HG02588 (cell line): ENCODE data around the gene LRRFIP1.

ENCODE experiments used
- ATAC-seq: cut with Tn5 transposase; IDR thresholded peaks from one replicate; pipeline ENCODE4 v1.9.1; 2021; ENCODE audit warnings: mild to moderate bottlenecking, moderate library complexity; ENCODE audit not compliant: unreplicated experiment

Gene LRRFIP1

DNA sequence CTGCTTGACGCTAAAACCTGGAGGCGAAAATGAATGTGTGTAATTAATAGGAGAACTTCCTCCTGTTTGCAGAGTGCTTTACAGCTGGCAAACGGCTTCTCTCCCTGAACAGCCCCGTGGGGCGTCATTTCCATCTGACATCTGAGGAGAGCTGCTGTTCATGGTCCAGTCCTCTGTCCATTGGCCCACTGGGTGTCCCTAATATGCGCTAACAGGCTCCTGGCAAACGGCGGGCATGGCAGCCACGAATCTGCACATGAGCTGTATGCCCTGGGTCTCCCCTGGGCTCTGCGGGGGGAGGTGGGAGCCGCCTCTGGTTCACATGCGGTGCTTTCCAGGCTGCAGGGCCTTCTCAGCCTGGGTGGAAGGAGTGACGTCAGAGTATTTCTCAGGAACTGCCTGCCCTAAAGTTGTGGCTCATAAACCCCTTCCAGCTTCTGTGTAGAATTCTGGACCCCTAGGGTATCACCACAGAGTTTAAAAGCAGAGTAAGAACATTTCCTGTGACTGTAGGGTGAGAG lies 73.2 kb downstream of the LRRFIP1 start:
- ATAC-seq = peak; percentile 51

DNA sequence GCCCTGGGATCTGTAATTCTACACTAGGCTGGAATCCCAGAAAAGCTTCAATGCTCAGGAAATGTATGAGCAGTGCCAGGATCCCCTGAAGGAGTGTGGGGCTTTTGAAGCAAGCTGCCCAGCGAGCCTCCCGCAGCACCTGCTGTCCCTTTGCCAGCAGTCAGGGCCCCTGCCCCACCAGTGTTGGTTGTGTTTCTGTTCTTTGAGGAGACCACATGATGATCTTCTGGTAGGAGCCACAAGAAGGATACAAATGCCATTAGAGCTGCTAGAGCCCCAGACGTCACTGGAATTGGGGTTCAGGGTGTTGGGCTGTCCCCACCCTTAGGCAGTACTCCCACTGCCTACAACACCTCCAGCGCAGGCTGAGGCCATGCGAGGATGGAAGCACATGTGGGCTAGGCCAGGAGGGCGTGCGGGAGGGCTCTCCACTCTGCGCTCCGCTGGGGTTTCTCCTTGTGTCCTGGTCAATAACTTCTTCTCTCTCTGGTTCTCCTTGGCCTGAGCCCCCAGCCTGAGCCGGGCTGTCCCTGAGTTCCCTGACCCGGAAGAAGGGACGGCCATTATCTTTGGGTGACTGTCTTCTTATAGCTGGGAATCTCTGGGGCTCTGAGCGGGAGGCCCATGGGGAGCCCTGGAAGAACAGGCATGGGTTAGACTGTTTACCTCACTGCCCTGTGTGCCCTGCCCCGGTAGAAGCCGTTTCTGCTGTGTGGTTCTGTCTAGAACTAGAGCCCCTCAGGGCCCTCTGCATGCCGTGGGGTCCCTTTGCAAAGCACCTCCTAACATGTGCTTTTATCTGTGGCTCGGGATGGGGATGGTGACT lies 73.9 kb downstream of the LRRFIP1 start:
- ATAC-seq = no peak

DNA sequence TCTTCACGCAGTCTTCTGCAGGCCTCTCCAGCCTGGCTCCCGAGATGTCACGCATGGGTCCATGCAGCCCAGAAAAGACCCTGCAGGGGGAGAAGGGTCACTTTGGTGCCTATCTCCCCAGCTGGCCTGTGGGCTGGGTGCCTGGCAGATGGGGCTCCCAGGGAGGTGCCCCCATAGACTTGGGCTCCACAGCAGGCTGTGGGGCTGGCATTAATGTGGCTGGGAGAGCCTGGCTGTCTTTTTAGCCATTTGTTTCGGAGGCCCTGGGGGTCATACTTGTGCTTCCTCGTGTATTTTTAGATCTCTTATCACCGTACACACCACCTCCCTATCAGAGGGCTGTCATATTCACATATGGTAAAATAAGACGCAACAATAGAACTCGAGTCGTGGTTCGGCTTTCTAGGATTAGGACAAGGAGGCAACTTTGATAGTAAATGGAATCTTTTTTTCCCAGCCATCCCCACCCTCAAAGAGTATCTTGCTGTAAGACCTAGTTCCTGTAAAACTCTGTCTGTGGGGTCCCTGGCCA lies 74.5 kb downstream of the LRRFIP1 start:
- ATAC-seq = no peak

DNA sequence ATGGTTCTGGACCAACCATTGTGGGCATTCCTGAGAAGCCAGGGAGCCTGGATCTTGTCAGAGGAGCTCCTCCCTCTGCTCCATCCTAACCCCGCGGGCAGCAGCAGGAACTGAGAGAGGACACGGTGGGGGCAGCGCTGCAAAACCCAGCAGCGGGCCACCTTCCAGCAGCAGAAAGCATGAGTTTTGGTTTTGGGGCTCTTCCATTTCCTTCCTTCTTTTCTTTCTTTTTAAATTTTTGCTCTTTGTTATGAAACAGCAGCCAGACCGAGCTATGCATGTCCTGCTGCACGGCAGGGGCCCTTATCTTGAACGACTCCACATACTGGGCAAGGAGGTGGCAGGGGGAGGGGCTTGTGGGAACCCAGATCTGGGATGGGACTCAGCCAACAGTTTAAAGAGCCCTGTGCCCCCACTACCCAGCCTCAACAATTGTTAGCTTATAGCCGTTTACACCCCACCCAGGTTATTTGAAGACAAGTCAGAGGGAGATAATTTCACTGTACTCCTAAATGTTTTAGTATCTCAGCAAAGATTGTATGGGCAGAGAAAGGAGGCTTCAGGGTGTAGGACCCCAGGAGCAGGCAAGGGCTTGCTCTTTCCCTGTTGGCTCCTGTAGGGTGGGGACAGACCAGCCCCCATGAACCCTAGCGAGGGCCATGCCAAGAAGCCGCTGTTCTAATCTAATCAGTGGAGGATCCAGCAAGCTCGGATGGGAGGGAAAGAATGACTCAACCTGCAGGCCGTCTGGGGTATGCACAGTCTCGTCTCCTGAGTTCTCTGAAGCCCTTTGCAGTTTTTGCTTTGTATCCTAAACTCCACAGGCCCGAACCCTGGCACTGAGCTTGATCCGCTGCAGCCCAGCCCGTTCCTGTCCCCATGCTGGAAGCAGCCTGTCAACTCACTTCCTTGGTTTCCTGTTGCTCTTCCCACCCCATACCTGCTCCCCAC lies 75.3 kb downstream of the LRRFIP1 start:
- ATAC-seq = no peak

DNA sequence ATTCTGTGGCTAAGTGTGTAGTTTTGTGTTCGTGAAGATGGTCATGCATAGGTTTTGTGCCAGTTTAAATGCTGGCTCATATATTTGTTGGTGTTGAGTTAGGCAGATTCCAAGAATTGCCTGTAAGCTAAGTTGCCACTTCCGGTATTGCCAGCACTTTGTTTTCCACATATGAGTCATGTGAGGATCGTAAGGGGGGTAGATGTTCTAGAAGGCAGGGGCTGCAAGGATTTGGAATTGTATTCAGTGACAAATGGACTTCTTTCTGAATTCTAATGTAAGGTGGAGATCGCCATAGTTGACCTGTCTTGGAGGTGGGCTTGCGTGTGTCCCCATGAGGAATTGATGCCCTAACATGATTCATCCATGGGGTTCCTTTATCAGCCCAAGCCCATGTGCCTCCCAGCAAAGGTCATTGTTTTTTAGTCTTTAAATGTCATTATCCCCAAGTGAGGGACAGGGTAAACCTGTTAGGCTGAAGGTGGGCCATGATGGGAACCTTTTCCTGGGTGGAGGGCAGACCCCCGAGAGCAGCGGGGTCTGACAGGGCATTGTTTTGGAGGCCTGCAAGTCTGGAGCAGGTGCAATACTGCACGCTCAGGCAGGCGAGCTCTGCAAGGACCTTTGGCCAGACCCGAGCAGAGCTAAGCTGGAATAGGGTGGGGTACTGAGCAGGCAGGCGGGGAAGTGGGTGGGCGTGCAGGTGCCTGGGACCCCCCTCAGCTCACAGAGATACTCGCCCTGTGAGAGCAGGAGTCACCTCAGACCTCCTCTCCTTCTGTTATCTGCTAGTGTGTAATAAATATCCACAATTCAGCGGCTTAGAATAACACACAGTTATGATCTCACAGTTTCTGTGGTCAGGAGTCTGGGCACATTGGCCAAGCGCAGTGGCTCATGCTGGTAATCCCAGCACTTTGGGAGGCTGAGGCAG lies 77.4 kb downstream of the LRRFIP1 start:
- no peak for ATAC-seq

DNA sequence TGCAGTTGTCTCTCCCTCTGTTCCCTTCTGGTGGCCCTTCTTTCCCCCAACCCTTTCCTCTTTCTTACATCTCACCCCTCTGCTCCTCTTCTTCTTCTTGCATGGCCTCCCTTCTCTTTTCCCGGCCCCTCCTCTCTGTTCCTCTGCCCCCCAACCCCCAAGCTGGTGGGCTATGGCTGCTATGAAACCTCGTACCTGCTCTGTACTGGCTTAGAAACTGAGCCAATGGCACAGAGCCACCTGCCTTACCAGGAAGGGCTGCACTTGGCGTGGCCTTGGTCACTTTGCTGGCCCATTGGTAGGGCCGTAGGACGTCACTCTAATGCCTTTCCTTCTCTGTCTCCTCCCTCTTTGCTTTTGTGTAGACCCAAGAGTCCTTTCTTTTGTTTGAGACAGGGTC lies 78.9 kb downstream of the LRRFIP1 start:
- ATAC-seq = no peak

DNA sequence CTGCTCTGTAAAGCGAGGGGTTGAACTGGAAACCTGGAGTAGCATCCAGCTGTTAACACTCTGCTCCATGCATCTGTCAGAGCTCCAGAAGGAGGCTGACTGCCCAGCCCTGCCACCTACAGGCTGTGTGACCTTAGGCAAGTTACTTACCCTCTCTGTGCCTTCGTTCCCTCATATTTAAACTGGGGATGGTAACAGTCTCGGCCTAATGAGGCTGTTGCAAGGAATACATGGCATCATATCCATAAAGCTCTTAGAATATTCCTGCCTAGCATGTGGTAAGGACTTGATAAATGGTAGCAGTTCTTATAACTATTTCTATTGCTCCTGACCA lies 80.6 kb downstream of the LRRFIP1 start:
- no peak for ATAC-seq

DNA sequence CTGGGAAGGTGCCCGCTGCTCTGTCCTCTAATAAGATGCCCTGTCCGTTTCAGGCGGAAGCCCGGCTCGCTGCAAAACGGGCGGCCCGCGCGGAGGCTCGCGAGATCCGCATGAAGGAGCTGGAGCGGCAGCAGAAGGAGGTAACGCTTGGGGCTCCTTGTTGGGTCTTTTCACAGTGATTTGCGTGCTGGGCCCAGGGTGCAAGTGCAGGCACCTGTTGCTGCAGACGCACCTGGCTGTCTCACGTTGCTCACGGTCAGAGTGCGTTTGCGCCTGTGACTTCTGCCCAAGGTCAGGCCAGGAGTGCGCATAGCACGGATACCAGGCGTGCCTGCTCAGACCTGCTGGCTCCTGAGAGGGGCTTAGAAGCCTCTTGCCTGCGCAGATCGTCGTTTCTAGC lies 81.1 kb downstream of the LRRFIP1 start:
- no peak for ATAC-seq

DNA sequence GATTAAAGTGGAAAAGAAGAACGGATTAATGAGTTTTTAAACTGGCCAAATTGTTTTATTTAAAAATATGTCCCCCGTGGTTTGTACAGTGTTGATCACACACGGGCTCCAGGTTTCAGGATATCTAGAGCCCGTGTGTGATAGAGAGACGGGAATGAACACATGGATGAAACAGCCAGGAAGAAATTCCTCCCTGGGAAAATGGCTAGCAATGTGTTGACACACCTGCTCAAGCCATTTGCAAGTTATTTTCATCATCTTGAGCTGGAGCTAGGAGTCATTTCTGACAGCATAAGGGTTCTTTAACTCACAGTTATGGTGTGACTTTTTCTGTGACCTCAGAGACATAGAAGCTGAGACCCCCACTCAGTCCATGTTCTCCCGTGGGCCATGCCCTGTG lies 81.6 kb downstream of the LRRFIP1 start:
- ATAC-seq = no peak

DNA sequence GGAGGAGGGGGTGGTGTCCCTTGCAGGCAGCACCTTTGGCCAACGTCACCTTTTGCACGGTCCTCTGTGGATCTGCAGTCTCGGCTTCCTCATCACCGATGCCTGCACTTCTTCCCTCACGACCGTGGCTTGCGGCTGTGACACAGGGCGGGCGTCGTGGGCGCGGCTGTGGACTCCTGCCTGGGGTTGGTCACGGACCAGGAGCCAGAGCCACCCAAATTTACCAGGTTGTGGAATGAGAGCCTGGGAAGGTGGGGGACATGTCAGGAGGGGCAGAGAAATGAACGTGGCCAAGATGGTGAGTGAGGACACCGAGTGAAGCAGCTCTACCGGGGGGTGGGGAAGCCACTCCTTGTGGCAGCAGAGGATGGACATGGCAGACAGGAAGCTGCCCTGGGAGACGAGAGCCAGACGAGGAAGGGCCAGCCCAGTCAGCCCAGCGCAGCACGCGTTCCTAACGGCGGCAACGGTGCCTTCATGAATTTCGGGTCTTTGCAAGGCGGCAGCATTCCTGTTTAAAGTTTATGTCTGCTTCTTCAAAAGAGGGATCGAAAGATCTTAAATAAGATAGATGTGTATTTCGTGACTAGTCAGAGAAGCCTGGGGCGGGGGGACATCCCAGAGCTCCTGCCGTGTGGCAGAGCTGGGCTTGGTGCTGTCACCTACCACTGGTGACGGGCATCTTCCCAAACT lies 84.2 kb downstream of the LRRFIP1 start:
- ATAC-seq = no peak

DNA sequence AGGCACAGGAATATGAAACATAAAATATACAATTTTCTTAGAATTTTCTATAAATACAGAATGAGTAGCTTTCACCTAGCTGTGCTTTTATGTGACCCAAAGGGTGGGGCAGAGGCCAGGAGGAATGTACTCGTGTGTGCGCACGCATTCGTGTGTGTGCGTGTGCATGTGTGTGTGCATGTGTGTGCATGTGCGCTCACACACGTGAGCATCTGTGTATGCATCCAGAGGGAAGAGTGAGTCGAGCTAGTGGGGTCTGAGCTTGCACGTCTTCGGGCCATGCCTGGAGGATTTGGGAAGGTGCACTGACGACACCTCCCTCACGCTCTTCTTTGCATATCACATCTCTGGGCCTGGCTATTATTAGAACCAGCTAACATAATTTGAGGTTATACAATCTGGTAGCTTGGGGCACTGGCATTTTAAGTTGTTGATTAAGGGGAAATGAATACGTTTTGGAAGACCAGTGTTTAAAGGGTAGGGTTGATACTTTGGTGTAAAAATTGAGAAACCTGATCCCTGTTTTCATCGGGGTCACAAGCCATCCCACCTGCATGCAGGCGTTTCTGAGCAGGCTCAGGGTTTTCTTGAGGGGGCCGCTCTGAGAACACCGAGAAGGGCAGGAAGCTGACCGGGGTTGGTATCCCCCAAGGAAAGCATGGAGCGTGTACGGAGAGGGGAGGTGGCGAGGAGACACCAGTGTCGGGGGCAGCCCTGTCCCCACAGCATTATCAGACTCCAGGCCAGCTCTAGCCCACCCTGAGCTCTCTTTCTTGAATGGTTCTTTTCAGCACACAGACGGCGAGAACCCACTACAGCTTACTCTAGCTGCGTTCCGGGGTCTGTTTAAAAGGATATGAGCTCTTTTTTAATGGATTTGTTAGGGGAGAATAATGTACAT lies 85.3 kb downstream of the LRRFIP1 start:
- no peak for ATAC-seq

DNA sequence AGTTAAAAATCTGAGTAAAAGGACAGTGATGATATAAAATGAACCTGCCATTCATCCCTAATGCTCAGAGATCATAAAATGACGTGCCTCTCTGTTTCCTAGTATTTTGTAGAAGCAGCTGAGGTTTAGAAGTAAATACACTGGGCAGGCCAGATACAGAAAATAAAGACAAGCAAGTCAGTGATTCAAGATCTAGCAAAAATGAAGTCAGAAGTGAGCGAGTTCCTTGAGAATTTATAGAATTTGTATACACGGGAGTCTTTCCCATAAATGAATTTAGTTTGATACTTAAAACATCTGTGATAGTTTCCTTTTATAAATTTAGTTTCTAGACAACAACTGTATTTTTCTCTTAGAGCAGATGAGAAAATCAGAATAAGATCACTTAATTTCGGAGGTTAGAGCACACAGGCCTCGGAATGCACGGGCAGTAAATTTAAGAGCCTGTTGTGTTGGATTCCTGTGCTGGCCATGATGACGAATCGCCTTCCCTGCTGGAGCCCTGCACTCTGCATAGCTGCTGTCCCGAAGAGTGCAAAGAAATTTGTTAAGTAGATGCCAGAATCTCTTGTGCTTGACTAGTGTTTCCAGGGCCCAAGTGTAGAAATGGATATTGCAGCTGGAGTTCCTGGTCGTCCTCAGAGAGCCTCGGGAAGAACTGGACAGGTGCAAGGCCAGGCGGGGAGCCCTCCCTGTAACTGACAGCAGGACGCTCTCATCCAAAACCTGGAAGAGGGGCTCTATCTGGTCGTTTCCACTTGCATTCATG lies 87.5 kb downstream of the LRRFIP1 start:
- ATAC-seq = no peak

DNA sequence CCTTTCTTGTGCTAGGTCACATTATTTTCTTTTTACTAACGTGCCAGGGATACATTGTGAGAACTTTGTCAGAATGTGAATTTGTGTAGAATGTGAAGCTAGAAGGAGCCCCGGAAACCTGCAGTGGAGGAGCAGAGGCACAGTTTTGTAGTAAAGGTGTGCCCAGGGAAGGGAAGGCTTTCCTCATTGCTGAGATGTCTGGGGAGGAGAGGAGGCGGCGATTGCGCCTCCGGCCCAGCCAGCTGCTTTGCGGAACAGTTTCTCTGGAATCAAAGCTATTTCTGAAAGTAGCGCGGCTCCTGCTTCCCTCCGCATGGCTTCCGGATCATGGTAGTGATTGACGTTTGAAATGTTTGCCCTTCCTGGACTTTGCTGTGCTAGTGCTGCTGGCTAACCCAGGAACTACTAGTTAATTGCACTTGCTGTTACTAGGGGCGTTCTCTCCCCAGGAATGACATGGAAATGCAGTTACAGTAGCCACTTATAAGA lies 88.1 kb downstream of the LRRFIP1 start:
- no peak for ATAC-seq

DNA sequence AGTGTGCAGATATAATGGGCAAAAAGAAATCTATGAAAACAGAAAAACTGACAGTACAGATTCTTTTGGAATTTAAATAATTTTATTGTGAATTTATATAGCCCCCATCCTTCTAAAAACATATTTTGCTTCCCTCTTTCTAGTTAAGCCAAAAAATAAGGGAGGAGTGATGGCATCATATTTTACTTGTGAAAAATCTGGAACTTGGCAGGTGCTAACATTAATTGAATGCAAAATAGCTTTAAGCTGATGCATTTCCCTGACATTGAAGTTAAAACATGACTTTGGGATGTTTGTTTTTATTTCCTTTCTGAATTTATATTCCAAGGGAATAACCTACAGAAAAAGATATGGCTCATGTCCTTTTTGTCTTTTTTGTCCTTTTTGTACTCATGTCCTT lies 88.6 kb downstream of the LRRFIP1 start:
- ATAC-seq = no peak

DNA sequence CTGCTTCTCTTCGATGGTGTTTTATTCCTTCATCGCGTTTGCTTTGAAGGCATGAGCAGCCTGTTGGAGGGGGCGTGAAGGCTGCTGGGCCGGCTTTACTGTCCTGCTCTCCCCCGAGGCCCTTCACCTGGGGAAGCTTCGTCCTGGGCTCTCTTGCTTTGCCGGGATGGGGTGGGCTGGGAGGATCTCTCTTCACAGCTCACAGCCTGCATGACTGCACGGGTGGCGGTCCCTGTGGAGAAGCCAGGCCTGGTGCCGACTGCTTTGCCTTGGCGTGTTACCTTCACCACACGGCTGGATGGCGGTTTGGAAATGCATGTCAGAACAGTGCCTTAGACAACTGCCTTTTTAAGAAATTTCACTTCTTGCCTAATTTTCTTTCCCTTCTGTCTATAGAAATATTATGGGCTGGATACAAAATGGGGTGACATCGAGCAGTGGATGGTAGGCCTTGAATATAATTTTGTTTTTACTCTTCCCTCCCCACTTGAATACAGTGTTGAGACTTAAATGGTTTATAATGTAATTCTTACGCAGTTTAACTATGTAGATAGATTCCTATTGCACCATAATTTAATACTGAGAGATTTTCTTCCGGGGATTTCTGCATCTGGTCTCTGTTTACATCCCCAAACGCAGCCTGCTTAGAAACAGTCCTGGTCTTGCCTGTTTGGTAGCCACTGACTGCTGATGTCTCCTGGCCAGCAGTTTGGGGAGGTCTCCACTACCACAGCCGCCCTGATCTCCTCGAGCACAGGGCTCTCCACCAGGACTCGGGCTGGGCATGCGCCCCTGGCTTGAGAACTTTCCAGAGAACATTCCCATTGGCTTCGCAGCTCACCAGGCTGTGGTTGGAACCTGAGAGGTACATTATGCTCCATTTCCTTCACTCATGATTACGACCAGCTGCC lies 90.2 kb downstream of the LRRFIP1 start:
- no peak for ATAC-seq

DNA sequence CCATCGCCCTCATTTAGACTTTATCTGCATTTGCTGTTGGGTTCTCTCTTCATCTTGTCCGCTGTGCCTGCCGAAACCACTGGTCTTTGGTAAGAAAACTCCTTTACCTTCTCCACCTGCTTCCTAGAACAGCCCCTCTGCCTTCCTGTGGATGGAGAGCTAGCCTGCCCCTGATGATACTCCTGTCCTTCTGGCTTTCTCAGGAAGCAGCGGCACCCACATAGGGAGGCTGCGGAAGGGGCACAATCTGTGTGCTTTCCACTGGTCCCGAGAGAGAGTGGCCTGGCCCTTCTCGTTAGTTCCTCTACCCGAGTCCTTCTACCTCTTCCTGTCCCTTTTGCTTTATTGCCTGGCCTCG lies 90.9 kb downstream of the LRRFIP1 start:
- no peak for ATAC-seq

DNA sequence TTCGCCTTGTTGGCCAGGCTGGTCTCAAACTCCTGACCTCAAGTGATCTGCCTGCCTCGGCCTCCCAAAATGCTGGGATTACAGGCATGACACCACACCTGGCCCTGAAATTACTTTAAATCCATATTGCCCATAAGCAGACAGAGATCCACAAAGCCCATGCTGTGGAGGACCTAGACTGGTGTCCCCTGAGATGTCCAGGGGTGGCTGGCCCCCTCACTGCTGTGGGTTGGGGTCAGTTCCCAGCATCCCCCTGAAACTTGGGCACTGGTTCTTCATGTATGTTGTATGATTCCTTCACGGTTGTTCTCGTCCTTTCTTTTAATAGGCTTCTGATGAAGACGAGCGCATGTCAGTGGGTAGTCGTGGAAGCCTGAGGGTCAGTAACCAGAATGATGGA lies 93.1 kb downstream of the LRRFIP1 start:
- no peak for ATAC-seq
